ENCODE data around the gene TIMM29. TPM values are rescaled to one million over a fixed set of nuclear protein-coding genes. Genes with fewer than 3 reads are reported as not detected.

TIMM29 gene
- 11.6 to 19.2 TPM (median 17.5 TPM) in 5 replicates for total RNA-seq (2022; extraction: Qiagen RNA extraction)

GRCh38 chr19:10928563-10929401, at the start of gene TIMM29, which contains the start of gene YIPF2:
Gene TIMM29, plus strand, starts transcription at chr19:10928811. Its CDS starts 12 bp downstream, at chr19:10928823.
Gene YIPF2, minus strand, starts transcription at chr19:10928639. Its CDS starts 229 bp downstream, at chr19:10928410.

DNA sequence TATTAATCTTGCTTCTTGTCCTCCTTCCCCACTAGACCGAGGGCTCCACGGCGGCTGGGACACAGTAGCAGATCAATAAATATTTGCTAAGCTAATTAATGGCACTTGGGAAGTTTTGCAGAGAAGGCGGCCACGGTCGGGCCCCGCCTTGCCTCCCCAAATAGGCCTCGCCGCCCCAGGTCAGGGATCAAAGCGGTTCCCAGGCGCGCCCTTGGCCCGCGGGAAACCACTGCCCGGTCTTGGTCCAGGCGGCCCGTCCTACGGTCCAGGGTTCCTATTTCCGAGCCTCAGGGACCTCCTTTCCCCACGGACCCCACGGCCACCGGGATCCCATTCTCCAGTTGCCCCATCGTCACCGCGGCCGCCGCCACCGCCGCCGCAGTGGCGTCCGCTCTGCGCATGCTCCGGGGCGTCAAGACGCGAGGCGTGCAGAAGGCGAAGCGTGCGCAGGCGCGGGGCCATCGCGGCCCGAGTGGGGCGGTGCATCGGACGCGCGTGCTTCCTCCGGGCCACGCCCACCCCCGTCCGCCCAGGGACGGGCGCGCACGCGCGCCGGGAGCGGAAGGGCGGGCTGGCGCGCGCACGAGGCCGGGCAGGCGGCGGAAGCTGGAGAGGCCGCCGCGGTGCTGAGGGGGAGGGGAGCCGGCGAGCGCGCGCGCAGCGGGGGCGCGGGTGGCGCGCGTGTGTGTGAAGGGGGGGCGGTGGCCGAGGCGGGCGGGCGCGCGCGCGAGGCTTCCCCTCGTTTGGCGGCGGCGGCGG, 31.9 kb downstream of the TIMM29 start, which contains the start of gene SMARCA4:
TSS of gene SMARCA4 (plus strand) at position 717 of the 759 bp plus-strand sequence. CDS start 23,122 bp downstream, outside the sequence.

Other genes with a start within 250 kb of the TIMM29 start
- 30.8 to 38.5 TPM (median 33.6 TPM) in 5 replicates for gene QTRT1, start 227.4 kb upstream of the TIMM29 start, total RNA-seq (2022; extraction: Qiagen RNA extraction)
- gene DNM2, start 210.7 kb upstream of the TIMM29 start, total RNA-seq (2022; extraction: Qiagen RNA extraction): 45.3 to 56.4 TPM (median 55.6 TPM) in 5 replicates
- gene TMED1, start 92.6 kb upstream of the TIMM29 start, total RNA-seq (2022; extraction: Qiagen RNA extraction): 22.2 to 31.8 TPM (median 30.5 TPM) in 5 replicates
- 0.14 to 0.30 TPM (median 0.15 TPM) in 3 of 5 replicates, not detected in the others for gene C19orf38, start 80.4 kb upstream of the TIMM29 start, total RNA-seq (2022; extraction: Qiagen RNA extraction)
- 36.1 to 49.9 TPM (median 45.7 TPM) in 5 replicates for gene CARM1, start 57.3 kb upstream of the TIMM29 start, total RNA-seq (2022; extraction: Qiagen RNA extraction)
- 15.6 to 21.3 TPM (median 20.6 TPM) in 5 replicates for gene YIPF2, start 172 bp upstream of the TIMM29 start, total RNA-seq (2022; extraction: Qiagen RNA extraction)
- 7.4 to 11.3 TPM (median 9.7 TPM) in 5 replicates for gene SMARCA4, start 32.2 kb downstream of the TIMM29 start, total RNA-seq (2022; extraction: Qiagen RNA extraction)
- gene LDLR, start 160.7 kb downstream of the TIMM29 start, total RNA-seq (2022; extraction: Qiagen RNA extraction): 20.6 to 29.6 TPM (median 27.1 TPM) in 5 replicates
- gene SPC24, start 227.0 kb downstream of the TIMM29 start, total RNA-seq (2022; extraction: Qiagen RNA extraction): 14.5 to 21.4 TPM (median 18.8 TPM) in 5 replicates

Data from A549 treated with Mapracorat at 1 μM for 4 hours (cell line).